Pericardium fibroblast (primary cell): ENCODE data around the gene FXR1. TPM values are rescaled to one million over a fixed set of nuclear protein-coding genes. Genes with fewer than 3 reads are reported as not detected.

Experiments
- total RNA-seq: library from RNA; depleted of rRNA; stranded (reverse); fragments of >200 nt; gene quantifications from 2 replicates; pipeline ENCODE4 v1.2.3, GENCODE V29; 2015

FXR1 gene
- total RNA-seq = 110 and 117 TPM in 2 replicates

DNA sequence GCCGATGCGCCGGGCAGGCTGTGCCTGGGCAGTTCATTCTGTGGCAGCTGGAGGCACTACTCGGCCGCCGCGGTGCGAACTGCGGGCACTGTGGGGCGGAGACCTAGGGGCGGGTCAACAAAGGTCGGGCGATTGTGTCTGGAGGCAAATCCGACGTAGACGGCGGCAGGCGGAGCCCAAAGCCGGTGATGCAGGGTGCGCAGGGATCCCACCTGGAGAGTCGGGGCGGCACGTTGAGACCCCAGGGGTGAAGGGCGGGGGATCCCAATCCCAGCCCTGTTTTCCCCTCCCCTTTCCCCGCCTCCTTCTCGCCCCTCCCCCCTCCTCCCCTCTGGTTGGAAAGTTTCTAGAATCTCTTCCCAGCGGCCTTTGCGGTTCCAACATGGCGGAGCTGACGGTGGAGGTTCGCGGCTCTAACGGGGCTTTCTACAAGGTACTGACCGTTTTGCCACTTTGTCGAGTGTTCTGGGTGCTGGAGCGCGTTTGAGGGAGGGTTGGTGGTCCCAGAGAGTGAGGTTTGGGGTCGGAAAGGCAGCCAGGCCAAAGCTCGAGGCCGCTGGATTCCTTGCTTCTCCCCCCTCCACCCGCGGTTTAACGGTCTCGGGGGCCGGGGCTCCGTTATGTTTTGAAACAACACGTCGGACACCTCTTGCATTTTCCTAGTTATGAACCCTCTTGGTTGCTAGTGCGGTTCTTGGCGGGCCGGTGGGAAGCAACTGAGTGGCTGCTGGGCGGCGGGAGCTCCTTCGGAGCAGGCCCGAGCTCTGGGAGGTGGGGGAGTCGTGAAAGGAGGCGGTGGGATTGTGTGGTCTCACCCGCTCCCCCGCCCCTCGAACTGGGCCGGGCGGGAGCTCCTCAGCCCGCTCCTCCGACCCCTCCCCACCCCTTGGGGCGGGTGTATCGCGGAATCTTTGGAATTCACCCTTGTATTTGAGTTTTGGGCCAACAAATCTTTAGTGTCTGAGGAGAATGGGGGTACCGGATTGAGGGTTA lies at the start of gene FXR1:
FXR1 (plus strand) TSS at position 367 of the 993 bp plus-strand sequence; CDS start at position 383, 16 bp downstream.

DNA sequence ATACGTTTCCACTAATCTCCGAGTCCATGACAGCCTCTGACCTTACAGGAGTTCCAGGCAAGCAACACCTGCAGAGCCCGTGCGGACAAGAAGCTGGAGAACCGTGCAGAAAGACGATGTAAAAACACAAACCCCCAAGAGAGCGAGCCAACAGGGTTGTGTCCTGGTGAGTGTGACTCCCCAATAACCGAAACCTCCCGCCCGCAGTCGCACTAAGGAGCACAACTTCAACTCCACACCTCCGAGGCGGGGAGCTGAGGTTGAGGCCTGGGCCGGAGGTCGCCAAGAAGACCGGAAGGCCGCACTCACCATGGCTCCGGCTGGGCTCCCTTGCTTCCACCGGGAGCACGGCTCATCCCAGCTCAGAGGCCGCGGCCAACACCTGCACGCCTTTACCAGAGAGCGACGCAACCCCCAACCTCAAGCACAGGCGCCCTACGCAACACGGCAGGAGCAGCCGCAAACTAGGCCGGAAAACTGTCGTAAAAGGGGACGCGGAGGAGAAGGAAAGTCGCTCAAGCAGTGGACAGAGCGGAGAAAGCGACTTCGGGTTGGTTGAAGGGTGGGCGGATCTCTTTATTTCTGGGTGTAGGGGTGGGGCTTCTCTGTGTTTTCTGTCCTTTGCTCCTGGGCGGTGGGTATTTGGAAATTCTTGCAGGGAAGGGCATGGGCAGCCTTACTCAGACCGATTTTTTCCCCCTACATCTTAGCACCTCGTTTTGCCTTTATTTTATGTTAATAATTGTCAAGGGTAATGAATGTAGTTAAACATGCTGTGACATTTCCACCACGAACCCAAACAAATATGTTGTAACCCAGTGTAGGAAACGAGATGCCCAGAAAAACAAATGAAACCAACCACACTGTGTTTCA lies 77.1 kb downstream of the FXR1 start, which contains the start of gene DNAJC19:
DNAJC19 (minus strand) TSS at position 446 of the 873 bp plus-strand sequence; CDS start at position 312, 134 bp downstream.

Other genes with a start within 250 kb of the FXR1 start
- 0.23 TPM in 1 of 2 replicates, not detected in the other for gene CCDC39, start 233.2 kb upstream of the FXR1 start, total RNA-seq
- 21.5 and 23.6 TPM in 2 replicates for gene DNAJC19, start 77.1 kb downstream of the FXR1 start, total RNA-seq